GM21529 (cell line): ENCODE measurements around the gene TBC1D14.
"Not testable (repeated sequence)": the region's sequence is repeated elsewhere in the genome, so short reads cannot be mapped to it uniquely, and the experiment has no call there.

Experiments used
- ATAC-seq: cut with Tn5 transposase; IDR thresholded peaks from one replicate; pipeline ENCODE4 v1.9.1; 2021; ENCODE audit not compliant: unreplicated experiment

Gene TBC1D14

DNA sequence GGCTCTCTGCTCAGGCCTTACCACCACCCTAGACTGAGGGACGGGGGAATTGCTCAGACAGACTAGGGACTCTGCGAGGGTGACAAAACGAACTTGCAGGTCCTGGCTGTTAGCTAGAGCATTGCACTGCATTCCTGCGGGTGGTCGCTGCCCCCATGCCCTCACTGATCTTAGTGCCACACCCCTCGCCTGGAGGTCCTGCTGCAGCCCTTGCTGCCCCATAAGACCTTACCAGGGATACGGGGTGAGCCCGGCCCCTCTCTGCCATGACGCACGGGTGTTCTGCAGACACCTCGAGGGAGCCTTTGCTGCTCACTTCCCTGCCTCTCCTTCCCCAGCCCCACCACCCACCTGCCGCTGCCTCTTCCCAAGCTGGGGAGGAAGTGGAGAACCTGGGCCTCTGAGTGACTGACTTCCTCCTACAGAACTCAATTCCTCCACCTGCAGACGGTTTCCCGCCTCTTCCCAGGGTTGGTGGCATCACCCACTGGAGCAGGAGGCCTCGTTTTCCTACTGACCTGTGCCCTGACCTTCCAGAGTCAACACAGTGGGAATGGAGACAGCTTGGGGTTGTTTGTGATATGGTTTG lies 19.8 kb upstream of the TBC1D14 start:
- ATAC-seq = no peak

GRCh38 chr4:6890358-6890757 lies 19.3 kb upstream of the TBC1D14 start:
- ATAC-seq = no peak

GRCh38 chr4:6890971-6891370 lies 18.7 kb upstream of the TBC1D14 start:
- ATAC-seq = not testable (repeated sequence)

- no peak for ATAC-seq
Measured at GRCh38 chr4:6891436-6892170, 18.0 kb upstream of the TBC1D14 start.

GRCh38 chr4:6892190-6892908 lies 17.3 kb upstream of the TBC1D14 start:
- no peak for ATAC-seq

- ATAC-seq = no peak
Measured at GRCh38 chr4:6892909-6893202, 16.8 kb upstream of the TBC1D14 start.

GRCh38 chr4:6893449-6894085 lies 16.1 kb upstream of the TBC1D14 start:
- no peak for ATAC-seq

GRCh38 chr4:6894086-6894478 lies 15.5 kb upstream of the TBC1D14 start:
- no peak for ATAC-seq

DNA sequence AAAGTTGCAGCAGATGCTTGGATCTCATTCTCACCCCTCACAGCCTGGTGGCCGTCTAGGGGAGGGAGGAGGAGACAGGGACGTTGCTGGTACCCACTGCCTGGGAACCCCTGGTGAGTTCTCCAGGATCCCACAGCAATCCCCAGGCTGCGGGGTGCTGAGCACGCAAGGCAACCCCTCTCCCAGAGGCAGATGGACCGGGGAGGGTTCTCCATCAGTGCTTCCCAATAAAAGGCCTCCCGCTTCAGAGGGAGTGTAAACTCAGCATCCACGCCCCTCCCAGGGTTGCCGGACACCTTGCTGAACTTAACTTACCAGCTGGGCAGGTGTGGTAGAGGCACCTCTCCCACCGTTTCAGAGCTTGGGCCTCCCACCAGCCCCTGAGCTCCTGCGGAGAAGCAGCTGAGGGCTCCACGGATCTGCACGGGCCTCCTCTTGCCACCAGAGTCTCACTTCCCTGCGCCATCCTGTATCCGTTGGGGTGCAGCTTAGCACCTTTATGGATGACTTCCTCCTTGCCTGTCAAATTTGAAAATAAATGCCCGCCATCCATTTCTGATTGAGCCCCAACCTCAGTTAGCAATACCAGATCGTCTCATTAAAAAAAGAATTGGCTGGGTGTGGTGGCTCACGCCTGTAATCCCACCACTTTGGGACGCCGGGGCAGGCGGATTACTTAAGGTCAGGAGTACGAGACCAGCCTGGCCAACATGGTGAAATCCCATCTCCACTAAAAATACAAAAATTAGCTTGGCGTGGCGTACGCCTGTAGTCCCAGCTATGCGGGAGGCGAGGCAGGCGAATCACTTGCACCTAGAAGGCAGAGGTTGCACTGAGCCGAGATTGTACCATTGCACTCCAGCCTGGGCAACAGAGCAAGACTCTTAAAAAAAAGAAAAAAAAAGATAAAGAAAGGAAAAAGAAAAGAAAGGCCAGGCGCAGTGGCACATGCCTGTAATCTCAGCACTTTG lies 14.8 kb upstream of the TBC1D14 start:
- ATAC-seq = no peak

GRCh38 chr4:6896035-6896434 lies 13.6 kb upstream of the TBC1D14 start:
- ATAC-seq = no peak

- no peak for ATAC-seq
Measured at GRCh38 chr4:6898763-6899162, 10.9 kb upstream of the TBC1D14 start.

DNA sequence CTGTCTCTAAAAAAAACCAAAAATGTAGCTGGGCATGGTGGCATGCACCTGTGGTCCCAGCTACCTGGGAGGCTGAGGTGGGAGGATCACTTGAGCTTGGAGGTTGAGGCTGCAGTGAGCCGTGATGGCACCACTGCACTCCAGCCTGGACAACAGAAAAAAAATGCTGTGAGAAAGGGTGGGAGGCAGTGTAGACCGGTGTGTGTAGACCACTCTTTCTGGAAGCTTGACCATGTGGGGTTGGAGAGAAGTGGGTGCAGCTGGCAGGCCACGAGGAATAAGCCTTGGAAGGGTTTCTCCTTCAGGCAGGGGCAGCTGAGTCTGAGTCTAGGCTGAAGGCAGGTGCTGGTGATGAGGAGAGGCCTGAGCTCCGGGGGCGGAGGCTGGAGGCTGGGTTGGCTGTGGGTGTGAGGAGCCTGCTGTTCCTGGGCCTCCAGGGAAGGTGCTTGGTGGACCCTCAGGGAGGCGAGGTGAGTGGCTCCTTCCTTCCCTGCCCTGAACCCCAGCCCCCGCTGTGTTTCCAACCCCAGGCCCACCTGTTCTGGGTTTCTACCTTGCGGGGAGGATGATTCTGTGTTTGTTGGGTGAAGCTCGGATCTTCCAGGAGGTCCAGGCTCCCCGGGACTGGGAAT lies 9.3 kb upstream of the TBC1D14 start:
- no peak for ATAC-seq

- ATAC-seq = no peak
Measured at GRCh38 chr4:6900956-6901355, 8.7 kb upstream of the TBC1D14 start.

GRCh38 chr4:6901669-6902317 lies 7.8 kb upstream of the TBC1D14 start:
- no peak for ATAC-seq

DNA sequence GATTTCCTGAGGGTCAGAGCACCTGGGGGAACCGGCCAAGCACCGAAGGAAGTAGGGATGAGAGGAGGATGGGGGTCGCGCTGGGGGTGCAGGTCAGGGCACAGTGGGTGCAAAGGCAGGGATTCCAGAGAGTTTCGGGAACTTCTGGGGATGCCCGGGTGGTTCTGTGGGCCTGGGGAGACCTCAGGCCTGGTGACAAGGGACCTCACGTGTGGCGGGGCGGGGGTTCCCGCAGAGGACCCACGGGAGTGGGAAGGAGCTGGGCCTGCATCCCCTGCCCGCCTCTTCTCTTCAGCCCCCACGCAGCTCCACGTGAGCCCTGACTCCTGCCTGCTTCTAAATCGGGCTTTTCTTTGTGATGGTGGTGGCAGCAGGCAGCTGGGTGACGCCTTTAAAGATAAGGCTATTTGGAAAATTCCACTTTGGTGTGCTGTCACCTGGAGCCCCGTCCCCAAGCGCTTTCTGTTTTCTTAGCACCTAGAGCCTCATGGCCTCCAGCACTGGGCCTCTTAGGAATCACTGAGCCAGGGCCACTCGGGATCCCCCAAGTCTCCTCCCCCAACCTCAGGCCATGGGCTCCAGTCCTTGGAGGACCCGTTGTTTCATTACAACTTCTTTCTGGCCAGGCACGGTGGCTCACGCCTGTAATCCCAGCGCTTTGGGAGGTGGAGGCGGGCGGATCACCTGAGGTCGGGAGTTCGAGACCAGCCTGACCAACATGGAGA lies 7.1 kb upstream of the TBC1D14 start:
- no peak for ATAC-seq

DNA sequence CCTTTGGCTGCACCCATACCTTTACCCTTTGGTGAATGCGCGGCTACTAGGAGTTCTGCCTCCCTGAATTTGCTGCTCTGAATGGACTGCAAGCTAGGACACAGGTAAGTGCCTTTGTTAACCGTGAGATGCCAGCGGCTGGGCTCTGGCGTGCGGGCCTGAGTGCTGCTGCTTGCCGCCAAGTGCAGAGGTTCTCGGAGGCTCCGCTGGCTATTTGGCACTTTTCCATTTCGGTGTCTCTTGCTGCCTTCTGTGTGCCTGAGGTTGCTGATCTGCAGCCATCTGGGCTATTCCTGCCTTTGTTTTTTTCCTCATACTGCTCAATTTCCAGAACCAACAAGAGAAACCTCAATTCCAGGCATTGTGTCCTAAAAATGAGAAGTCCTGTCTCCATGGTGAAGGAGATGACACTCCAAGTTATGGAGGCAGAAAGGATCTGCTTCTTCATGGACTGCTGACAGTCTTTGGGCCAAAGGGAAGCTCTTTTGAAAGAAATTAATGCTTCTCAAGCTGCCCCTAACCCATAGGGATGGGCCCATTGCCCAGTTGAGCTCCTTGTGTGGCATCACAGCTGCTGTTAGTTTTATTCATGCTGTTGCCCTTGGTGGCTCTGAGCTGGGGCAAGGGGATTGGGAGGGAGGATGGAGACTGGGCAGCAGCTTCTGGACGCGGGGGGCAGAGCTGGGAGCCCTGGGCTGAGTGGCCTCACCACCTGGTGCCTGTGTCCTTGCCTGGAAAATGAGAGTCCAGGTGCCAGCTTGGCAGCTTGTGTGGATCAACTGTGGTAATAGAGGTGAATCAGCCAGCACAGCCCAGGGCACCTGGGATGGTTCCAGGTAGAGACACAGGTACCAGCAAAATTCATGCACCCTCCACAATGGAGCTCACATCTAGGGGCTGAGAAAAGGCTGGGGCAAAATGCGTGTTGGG lies 3.8 kb upstream of the TBC1D14 start:
- no peak for ATAC-seq

GRCh38 chr4:6906486-6906885 lies 3.1 kb upstream of the TBC1D14 start:
- ATAC-seq = not testable (repeated sequence)

GRCh38 chr4:6907658-6908191 lies 1.9 kb upstream of the TBC1D14 start:
- ATAC-seq = no peak
